IPS-NIHi7 (cell line): Measurements from ENCODE around the gene HSPA1L.
"Not testable (repeated sequence)": the region's sequence is repeated elsewhere in the genome, so short reads cannot be mapped to it uniquely, and the experiment has no call there.

ENCODE experiments used
- DNase-seq: peaks from one replicate; pipeline ENCODE4 v3.0.0; 2012; ENCODE audit warnings: mixed read lengths; ENCODE audit errors: extremely low spot score

The HSPA1L gene

DNA sequence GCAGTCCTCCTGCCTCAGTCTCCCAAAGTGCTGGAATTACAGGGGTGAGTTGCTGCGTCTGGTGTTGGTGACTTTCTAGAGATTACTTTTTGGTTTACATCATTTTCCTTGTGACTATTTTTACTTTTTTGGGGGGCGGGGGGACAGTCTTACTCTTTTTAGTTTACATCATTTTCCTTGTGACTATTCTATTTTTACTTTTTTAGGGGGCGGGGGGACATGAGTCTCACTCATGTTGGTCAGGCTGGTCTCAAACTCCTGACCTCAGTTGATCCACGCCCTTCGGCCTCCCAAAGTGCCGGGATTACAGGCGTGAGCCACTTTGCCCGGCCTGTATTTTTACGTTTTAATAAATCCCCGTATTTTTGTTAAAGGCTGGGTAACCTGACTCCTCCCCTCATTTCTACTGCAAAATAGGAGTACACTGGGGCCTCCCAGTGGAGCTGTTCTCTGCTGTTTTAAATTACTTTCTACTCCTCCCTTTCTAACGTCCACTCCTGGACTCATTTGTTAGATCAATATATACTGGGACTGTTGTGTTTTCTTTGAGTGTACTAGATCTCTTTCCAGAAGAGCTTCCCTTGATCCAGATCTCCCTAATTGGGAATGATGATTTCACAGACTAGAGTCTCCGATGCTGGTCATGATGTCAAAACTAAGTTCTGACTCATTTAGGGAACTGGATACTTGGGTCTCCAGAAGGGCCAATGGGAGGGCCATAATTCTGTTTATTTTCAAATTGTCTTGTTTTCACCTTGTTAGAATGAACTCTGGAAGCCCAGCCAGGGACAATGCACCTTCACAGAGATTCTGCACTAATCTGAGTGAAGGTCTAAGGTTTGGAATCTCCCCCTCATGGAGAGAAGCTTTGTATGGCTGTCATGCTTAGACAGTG is 21.6 kb upstream of the HSPA1L start:
- DNase-seq, result no peak

- no peak for DNase-seq
Observed at GRCh38 chr6:31836047-31836473, 21.0 kb upstream of the HSPA1L start.

DNA sequence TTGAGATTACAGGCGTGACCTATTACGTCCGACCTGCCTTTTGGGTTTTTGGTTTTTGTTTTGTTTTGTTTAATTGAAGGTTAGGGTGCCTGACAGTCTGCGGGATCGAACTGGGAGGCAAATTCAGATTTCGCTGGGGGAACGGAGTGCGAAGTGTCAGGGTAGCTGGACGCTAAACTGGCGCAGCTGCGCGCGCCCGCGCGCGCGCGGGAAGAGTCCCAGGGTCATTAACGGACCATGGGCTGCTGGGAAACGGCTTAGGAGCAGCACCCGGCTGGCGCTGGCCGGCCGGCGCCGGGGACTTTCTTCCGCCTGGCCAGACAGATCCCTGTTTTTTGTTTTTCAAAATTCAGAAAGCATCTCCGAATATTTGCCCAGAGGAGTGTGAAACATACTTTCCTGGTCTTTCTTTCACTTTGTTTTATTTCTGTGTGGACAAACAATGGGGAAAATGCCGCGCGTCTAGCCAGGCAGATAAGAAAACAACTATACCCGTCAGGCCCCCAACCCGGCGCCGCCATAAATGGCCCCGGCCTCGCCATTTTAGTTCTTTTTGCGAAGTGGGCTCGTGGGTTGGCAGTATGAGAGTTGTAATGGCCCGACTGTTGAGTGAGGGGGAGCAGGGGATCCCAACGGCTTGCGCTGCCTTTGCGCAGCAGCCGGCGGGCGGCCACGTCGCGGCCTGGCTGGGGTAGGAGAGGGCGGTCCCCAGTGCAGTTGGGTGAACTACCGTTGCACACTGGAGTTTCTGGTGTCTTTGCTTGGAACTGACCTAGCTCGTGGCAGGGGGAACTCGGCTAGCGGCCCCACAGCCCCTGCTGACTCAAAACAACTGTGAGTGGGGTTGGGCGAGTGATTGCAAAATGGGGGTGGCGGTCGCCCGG is 19.5 kb upstream of the HSPA1L start:
- DNase-seq, result peak; percentile 82

DNA sequence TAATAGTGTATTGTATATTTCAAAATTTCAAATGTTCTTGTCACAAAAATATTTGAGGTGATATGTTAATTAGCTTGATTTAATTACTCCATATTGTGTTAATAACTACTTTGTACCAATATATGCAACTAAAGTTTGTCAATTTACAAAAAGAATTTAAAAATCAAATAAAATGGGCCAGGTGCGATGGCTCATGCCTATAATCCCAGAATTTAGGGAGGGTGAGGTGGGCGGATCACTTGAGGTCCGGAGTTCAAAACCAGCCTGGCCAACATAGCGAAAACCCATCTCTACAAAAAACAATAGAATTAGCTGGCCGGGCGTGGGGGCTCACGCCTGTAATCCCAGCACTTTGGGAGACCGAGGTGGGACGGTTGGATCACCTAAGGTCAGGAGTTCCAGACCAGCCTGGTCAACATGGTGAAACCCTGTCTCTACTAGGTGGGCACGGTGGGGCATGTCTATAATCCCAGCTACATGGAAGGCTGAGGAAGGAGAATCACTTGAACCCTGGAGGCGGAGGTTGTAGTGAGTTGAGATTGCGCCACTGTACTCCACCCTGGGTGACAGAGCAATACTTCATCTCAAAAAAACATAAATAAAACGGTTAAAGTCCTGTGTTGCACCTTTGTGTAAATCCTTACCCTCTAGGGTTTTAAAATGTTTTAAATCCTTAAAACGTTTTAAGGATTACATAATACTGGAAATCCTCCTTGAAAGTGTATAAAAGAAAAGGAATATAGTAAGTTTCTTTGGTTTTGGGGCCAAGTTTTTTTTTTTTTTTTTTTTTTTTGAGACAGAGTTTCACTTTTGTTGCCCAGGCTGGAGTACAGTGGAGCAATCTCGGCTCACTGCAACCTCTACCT is 16.5 kb upstream of the HSPA1L start:
- DNase-seq, result no peak

GRCh38 chr6:31830886-31831335 is 15.8 kb upstream of the HSPA1L start:
- no peak for DNase-seq

DNA sequence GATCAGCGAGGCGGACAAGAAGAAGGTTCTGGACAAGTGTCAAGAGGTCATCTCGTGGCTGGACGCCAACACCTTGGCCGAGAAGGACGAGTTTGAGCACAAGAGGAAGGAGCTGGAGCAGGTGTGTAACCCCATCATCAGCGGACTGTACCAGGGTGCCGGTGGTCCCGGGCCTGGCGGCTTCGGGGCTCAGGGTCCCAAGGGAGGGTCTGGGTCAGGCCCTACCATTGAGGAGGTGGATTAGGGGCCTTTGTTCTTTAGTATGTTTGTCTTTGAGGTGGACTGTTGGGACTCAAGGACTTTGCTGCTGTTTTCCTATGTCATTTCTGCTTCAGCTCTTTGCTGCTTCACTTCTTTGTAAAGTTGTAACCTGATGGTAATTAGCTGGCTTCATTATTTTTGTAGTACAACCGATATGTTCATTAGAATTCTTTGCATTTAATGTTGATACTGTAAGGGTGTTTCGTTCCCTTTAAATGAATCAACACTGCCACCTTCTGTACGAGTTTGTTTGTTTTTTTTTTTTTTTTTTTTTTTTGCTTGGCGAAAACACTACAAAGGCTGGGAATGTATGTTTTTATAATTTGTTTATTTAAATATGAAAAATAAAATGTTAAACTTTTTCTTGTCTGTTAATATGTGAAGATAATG is 14.7 kb upstream of the HSPA1L start:
- DNase-seq, result no peak

- peak; percentile 97 for DNase-seq
Observed at GRCh38 chr6:31827286-31828079, 12.4 kb upstream of the HSPA1L start, which contains the start of gene HSPA1B. Gene HSPA1B, plus strand, starts transcription at chr6:31827738. Its CDS starts 213 bp downstream, at chr6:31827951.

DNA sequence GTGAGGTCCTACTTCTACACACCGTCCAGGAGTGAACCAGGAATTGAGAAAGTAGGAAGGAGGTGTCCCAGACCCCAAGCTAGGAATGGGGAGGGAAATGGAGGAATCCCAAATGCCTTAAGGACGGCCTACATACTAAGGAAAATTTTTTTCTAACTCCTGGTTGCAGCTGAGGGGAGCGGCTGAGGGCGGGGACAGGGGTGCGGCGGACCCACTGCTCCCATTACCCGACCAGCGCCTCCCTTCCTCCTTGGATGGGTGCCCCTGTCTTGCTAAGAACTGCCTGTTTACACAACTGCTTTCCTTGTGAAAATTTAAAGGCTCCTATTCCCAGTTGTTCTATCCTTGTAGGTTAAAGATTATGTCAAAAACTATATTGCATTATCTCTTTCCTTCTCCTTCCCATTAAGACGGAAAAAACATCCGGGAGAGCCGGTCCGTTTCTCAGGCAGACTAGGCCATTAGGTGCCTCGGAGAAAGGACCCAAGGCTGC is 11.8 kb upstream of the HSPA1L start:
- DNase-seq, result peak; percentile 42

GRCh38 chr6:31825553-31825952 is 10.5 kb upstream of the HSPA1L start:
- no peak for DNase-seq

DNA sequence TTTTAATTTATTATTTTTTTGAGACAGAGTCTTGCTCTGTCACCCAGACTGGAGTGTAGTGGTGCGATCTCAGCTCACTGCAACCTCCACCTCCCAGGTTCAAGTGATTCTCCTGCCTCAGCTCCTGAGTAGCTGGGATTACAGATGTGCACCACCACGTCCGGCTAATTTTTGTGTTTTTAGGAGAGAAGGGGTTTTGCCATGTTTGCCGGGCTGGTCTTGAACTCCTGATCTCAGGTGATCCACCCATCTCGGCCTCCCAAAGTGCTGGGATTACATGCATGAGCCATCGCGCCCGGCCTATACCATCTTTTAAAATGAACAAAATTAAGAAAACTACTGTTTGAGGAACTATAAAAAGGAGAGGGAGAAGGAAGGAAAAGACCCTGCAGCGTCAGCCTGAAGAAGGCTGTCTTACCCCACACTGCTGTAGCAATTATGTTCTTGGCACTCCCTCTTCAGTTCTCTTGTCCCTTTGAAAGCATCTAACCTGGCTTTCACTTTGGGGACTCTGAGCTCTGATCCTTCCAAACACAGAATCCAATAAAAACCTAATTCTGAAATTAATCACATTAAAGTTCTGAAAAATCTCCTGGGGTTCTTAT is 8.6 kb upstream of the HSPA1L start:
- not testable (repeated sequence) for DNase-seq

DNA sequence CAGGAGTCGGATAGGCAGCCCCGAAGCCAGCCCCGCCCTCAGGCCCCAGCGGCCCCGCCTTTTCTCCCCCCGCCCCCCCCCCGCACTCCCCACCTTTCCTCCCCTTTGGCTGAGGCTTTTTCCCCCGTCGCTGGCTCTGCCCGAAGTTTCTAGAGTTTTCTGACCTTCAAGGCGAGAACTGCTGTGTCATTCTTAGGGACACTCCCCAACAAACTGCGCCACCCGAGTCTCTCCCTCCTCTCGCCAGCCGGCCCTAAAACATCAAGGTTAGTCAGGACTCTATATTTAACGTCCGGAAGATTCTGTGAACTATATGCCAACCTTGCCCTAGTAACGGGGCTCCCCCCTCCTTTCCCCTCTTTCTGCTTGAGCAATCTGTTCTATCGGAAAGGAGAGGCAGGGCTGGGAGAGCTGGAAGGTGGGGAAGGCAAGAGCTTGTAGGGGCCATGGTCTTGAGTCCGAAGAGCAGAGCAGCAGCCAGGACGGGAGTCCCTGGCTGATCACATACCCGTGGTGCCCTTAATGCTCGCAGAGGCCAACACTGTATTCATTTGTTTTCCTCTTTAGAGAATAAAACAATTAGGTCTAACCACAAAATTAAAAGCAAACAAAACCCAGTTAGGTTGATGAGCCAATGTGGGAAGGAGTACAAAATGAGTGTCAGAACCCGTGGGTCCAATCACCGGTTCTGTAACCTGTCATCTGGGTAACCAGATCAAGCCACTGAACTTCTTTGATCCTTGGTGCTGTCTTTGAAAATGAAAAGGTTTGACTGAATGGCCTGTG is 7.1 kb upstream of the HSPA1L start:
- DNase-seq, result peak; percentile 61

GRCh38 chr6:31821301-31822035 is 6.4 kb upstream of the HSPA1L start:
- DNase-seq, result peak; percentile 55

DNA sequence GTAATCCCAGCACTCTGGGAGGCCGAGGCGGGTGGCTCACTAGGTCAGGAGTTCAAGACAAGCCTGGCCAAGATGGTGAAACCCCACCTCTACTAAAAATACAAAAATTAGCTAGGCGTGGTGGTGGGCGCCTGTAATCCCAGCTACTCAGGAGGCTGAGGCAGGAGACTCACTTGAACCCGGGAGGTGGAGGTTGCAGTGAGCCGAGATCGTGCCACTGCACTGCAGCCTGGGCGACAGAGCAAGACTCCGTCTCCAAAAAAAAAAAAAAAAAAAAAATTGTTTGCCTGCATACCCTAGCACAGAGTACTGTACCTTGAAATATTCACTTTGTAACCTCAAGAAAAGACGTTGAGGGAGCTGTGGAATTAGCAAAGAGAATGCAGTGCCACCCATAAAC is 5.3 kb upstream of the HSPA1L start:
- not testable (repeated sequence) for DNase-seq

DNA sequence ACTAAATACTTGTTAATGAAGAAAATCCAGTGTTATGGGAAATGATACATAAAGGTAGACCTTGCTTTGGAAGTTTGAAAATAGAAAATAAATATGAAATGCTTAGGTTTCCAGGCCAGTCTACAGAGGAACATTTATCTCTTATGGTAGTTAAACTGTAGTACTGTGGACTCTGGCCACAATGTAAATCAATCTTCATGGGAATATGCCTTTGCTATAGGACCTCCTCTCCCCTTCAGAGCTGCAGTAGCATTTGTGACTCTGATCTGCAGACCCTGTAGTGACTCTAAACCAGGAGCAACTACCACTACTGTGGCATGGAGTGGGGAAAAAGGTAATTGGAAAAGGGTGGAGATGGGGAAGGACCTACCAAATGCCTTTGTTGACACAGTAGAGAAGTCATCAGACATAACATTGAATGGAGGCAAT is 4.8 kb upstream of the HSPA1L start:
- no peak for DNase-seq

- not testable (repeated sequence) for DNase-seq
Observed at GRCh38 chr6:31817929-31818511, 2.9 kb upstream of the HSPA1L start.

- DNase-seq, result not testable (repeated sequence)
Observed at GRCh38 chr6:31817133-31817928, 2.2 kb upstream of the HSPA1L start.

- peak; percentile 87 for DNase-seq
Observed at GRCh38 chr6:31814677-31815024, 432 bp downstream of the HSPA1L start.
